LNCaP clone FGC (cell line): ENCODE results near the gene RAB29.

ENCODE experiments used
- DNase-seq: peaks from one replicate; pipeline ENCODE4 v3.0.0-alpha.2; 2011; ENCODE audit warnings: low read depth
- H3K4me3 ChIP-seq: 2 replicates; pipeline ENCODE4 v1.5.1; 2011; ENCODE audit warnings: mild to moderate bottlenecking, low read depth, low read length, control low read depth
- CTCF ChIP-seq: IDR thresholded peaks from 2 replicates; pipeline ENCODE4 v1.5.1; 2012; ENCODE audit warnings: mild to moderate bottlenecking; ENCODE audit not compliant: control insufficient read depth, insufficient read depth; ENCODE audit errors: extremely low read depth

Gene RAB29

DNA sequence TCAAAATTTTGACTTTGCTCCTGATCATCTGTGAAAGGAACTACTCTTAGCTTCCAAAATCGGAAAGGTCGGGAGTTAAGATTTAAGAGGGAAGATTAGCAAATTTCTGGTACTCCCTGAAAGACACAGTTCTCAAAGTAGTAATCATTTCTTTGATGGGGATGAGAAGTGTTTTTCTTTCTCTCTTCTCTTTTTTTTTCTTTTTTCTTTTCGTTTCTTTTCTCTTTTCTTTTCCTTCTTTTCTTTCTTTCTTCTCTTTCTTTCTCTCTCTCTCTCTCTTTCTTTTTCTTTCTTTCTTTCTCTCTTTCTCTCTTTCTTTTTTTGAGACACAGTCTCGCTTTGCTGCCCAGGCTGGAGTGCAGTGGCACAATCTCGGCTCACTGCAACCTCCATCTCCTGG, 5.1 kb upstream of the RAB29 start:
- H3K4me3 ChIP-seq: no peak overlapping the region
- no peak for TF ChIP-seq CTCF

GRCh38 chr1:205777994-205778393, 2.7 kb upstream of the RAB29 start:
- no peak for TF ChIP-seq CTCF
- no peak overlapping the region for H3K4me3 ChIP-seq
- DNase-seq: no peak

More for the DNA sequence above, 5.1 kb upstream of the RAB29 start:
- no peak for DNase-seq

DNA sequence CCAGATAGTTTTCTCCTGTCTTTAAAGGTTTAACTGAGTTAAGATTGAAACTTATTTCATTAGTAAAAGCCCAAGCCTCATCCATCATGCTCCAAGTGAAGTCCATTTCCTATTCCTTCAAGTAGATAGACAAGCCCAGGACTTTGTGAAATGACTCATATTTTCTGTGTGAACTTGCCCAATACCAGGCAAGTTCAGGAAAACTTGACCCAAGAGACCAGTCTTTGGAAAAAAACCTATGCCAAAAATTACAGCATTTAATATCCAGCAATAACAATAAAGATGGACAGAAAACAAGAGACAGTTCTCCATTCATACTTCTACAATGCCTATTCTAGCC, 405 bp upstream of the RAB29 start:
- no peak for DNase-seq
- no peak for TF ChIP-seq CTCF

GRCh38 chr1:205774198-205775014, 876 bp downstream of the RAB29 start:
- TF ChIP-seq CTCF: no peak
- H3K4me3 ChIP-seq: peak overlapping the region; percentile 88
- no peak for DNase-seq

More for the DNA sequence above, 405 bp upstream of the RAB29 start:
- H3K4me3 ChIP-seq: peak overlapping the region; percentile 88

DNA sequence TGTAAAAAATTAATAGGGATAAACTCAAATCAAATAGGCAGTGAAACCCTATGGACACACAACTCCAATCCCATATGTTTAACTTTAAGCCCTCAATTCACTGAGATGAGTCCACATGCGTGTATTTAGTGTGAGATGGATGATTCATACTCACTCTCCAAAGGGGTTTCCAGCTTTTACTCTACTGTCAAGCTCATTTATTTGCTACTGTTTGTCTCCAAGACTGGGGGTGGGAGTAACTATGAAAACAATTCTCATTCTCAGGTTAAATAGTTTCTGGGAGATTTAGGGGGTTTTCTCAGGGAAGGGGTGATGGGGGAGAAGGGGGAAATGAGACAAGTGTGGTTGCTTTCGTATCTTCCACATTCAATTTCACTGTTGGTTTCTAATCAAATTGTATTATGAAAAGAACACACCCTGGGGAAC, 2.7 kb downstream of the RAB29 start:
- no peak for DNase-seq
- TF ChIP-seq CTCF: no peak
- no peak overlapping the region for H3K4me3 ChIP-seq

DNA sequence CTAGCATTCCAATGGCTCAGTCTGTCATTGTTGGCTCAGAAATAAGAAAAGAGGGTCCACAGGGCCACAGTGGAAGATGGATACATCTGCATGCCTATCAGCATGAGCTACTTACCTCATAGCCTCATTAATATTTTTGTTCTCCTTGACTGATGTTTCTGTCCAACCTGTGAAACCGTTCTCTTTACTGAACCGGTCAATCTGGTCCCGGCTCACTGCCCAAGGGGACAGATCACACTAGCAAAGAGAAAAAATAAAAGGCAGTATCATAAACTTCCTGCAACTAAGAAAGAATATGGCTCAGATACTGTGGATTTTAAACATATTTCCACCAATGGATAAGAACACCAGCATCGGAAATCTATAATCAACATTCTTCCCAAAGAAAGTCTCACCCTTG, 4.7 kb downstream of the RAB29 start:
- H3K4me3 ChIP-seq: no peak overlapping the region
- TF ChIP-seq CTCF: no peak
- DNase-seq: peak; percentile 64
